Body of pancreas (tissue), 4 donors: ENCODE measurements around the gene ATXN7L1. TPM values are rescaled to one million over a fixed set of nuclear protein-coding genes. Genes with fewer than 3 reads are reported as not detected.

Experiments used
- ATAC-seq: fragments of 150-250 bp; one replicate; pipeline ENCODE4 v1.9.1; 2016
- DNase-seq, 4 donors: peaks; one replicate each; pipeline ENCODE4 v3.0.0-alpha.2; 2019
- H3K27ac ChIP-seq, 4 donors: fragments of 200-600 bp; sonication (generic); 1 replicate in 3 of 4; 2 replicates in 1 of 4; pipeline versions ENCODE4 v1.5.1 to v1.6.1; 2016 to 2019; ENCODE audit warnings: mild to moderate bottlenecking in 1 of 4, mixed read lengths in 1 of 4, moderate library complexity in 1 of 4
- H3K27me3 ChIP-seq, 2 donors: fragments of 200-600 bp; sonication (generic); one replicate each; pipeline ENCODE4 v1.6.0; 2016; ENCODE audit warnings: mild to moderate bottlenecking in 1 of 2
- H3K36me3 ChIP-seq, 2 donors: fragments of 200-600 bp; sonication (generic); replicated peaks in 1 of 2; 2 replicates each; pipeline ENCODE4 v1.5.1; 2016; ENCODE audit warnings: low read depth in 2 of 2; ENCODE audit not compliant: insufficient read depth in 1 of 2
- H3K4me1 ChIP-seq: fragments of 200-600 bp; sonication (generic); one replicate; pipeline ENCODE4 v1.6.0; 2016
- H3K4me3 ChIP-seq, 2 donors: fragments of 200-600 bp; sonication (generic); 1 replicate in 1 of 2; 2 replicates in 1 of 2; pipeline ENCODE4 v1.5.1; 2016 to 2019
- H3K9me3 ChIP-seq, 3 donors: fragments of 200-600 bp; sonication (generic); 1 replicate in 2 of 3; 2 replicates in 1 of 3; pipeline ENCODE4 v1.5.1; 2016
- CTCF ChIP-seq, 7 experiments: fragments of 450-650 bp in 4 of 7; fragments of 200-600 bp in 3 of 7; sonication (generic) in 3 of 7; IDR thresholded peaks; one replicate each; pipeline ENCODE4 v1.5.1; 2016 to 2019; ENCODE audit warnings: antibody characterized with exemption in 7 of 7
- POLR2A ChIP-seq, 3 donors: fragments of 450-650 bp; IDR thresholded peaks; one replicate each; pipeline ENCODE4 v1.6.1; 2016; ENCODE audit warnings: antibody characterized with exemption in 3 of 3, mild to moderate bottlenecking in 2 of 3
- WGBS, 2 donors: methylation state at CpG; one replicate each; pipeline ENCODE4 v1.1.5; 2017; 5-methylcytosine and 5-hydroxymethylcytosine counted together
- intact Hi-C: fragments of 100-400 bp; cut with DNase I; formaldehyde crosslinking; loops from one replicate; pipeline ENCODE4 v1.15.1; 2023
- total RNA-seq, 2 donors: library from RNA; depleted of rRNA; stranded (reverse); fragments of >200 nt; gene quantifications; one replicate each; pipeline ENCODE4 v1.1.0, GENCODE V29; 2016

Gene ATXN7L1
- total RNA-seq, 2 donors from 2014 or later = 6.6 to 8.0 TPM

- no peak overlapping the region for H3K27ac ChIP-seq
- TF ChIP-seq POLR2A (IDR thresholded peaks at IDR 0.05) (no peak), CTCF (IDR thresholded peaks at IDR 0.05) (no peak)
- no peaks in the 10 kb centered on the region for H3K27me3 ChIP-seq
- DNase-seq (no peak), ATAC-seq (no peak)
- H3K36me3 ChIP-seq = no peaks in the 10 kb centered on the region
- WGBS, 2 donors = 86 to 88% methylated on average over 5 to 7 of the region's 7 CpGs
- H3K9me3 ChIP-seq = no peaks in the 10 kb centered on the region
- intact Hi-C loops = no loop called here
- H3K4me1 ChIP-seq = peaks cover 6% of the 10 kb centered on the region
- no peak overlapping the region for H3K4me3 ChIP-seq
These were observed 73.6 kb downstream of the ATXN7L1 start for GRCh38 chr7:105802604-105803428.

GRCh38 chr7:105800849-105801534, 75.4 kb downstream of the ATXN7L1 start:
- Histone ChIP-seq H3K9me3 (no peaks in the 10 kb centered on the region), H3K4me3 (no peak overlapping the region), H3K27ac (no peak overlapping the region), H3K27me3 (no peaks in the 10 kb centered on the region), H3K4me1 (peaks cover 8% of the 10 kb centered on the region), H3K36me3 (no peaks in the 10 kb centered on the region)
- DNase-seq (no peak), ATAC-seq (no peak)
- 83 to 96% methylated on average over 6 of the region's 6 CpGs for WGBS, 2 donors
- intact Hi-C loops = no loop called here
- TF ChIP-seq CTCF (IDR thresholded peaks at IDR 0.05) = no peak
- no peak for TF ChIP-seq POLR2A (IDR thresholded peaks at IDR 0.05)

GRCh38 chr7:105800442-105800841, 76.0 kb downstream of the ATXN7L1 start:
- 82% methylated on average over 3 of the region's 3 CpGs for WGBS, 2 donors
- Histone ChIP-seq H3K4me3 (no peak overlapping the region), H3K4me1 (peaks cover 9% of the 10 kb centered on the region), H3K27ac (no peak overlapping the region), H3K9me3 (no peaks in the 10 kb centered on the region), H3K36me3 (no peaks in the 10 kb centered on the region), H3K27me3 (no peaks in the 10 kb centered on the region)
- TF ChIP-seq CTCF (IDR thresholded peaks at IDR 0.05) = no peak
- no peak for TF ChIP-seq POLR2A (IDR thresholded peaks at IDR 0.05)
- ATAC-seq (no peak), DNase-seq (no peak)
- intact Hi-C loops = no loop called here

GRCh38 chr7:105799677-105800076, 76.7 kb downstream of the ATXN7L1 start:
- WGBS, 2 donors = 81 to 84% methylated on average over 7 of the region's 7 CpGs
- H3K4me3 ChIP-seq = no peak overlapping the region
- H3K27me3 ChIP-seq = no peaks in the 10 kb centered on the region
- TF ChIP-seq POLR2A (IDR thresholded peaks at IDR 0.05) = no peak
- TF ChIP-seq CTCF (IDR thresholded peaks at IDR 0.05) = no peak
- H3K9me3 ChIP-seq = no peaks in the 10 kb centered on the region
- DNase-seq = no peak
- H3K27ac ChIP-seq = no peak overlapping the region
- H3K36me3 ChIP-seq = no peaks in the 10 kb centered on the region
- intact Hi-C loops = no loop called here
- H3K4me1 ChIP-seq = peaks cover 16% of the 10 kb centered on the region
- ATAC-seq = no peak
